ENCODE data around the gene ZNF138. TPM values are rescaled to one million over a fixed set of nuclear protein-coding genes. Genes with fewer than 3 reads are reported as not detected.
A peak's percentile ranks its signal among the peaks of the same experiment; 100 is the strongest.

Gene ZNF138
- total RNA-seq, 1 donor from 2014 or later, result 10.1 TPM

GRCh38 chr7:64875258-64875657 is 81.0 kb downstream of the ZNF138 start:
- no peak for DNase-seq (ENCODE audit: low spot score)

DNA sequence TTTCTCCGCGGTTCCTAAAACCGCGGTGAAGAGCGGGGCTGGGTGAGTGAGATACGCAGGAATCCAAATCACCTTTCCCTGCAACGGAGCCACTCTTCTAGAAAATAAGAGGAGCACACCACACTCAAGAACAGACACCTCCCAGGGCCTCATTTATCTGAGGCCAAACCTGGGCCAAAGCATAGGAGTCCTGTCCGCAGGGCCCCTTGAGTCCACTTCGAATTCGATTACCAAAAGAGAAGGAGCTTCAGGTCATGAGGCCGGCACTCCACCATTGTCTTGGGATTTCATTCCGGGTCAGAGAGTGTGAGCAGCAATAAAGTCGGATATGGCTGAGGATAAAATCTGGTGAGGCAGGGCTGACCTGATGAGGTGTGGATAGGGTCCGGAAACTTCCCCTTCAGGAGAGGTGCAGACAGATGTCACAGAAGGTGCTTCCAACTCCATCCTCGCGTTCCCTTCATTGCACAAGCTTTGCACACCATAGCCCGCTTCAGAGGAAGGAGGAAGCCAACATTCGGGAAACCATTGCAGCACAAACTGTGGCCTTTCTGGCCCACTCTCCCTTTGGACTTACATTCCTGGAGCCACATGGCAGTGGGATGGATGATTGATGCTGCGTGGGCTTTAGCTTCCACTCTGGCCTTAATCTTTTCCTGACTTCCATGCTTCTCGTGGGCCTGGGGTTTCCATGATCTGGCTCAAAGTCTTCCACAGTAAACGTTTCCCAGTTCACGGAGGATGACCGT is 81.6 kb downstream of the ZNF138 start:
- no peak for DNase-seq (ENCODE audit: low spot score)

- DNase-seq (ENCODE audit: low spot score), result no peak
These were observed 82.8 kb downstream of the ZNF138 start for GRCh38 chr7:64876792-64877713.

DNA sequence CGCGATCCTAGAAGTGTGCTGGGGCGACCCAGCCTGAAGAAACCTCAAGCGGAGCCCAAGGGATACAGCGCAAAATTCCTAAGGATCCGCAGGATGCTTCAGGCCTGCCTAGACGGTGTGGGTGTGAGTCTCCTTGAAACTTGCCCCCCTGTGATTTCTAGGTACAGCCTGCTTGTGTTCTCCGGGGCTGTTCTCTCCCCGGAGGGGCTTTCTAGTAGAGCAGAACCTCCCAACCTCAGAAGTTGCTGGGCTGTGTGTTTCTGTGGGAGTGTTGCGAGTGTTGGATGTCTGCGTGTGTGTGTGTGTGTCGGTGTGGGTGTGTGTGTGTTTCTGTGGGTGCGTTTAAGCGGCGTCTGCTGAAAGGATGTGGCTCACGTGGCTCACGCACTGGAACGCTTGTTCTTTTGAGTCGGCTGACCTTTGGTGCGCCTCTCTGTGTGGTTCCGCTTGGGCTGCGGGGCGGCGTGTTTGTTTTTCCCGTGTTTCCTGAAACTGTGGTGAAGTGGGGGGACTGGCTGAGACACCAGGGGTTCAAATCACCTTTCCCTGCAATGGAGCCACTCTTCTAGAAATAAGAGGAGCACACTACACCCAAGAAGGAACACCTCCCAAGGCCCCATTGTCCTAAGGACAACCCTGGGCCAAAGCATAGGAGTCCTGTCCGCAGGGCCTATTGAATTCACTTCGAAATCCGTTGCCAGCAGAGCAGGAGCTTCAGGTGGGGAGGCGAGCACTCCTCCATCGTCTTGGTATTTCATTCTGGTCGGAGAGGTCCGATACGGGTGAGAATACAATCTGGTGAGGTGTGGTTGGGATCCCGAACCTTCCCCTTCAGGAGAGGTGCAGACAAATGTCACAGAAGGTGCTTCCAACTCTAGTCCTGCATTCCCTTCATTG is 83.7 kb downstream of the ZNF138 start:
- DNase-seq (ENCODE audit: low spot score), result no peak

DNA sequence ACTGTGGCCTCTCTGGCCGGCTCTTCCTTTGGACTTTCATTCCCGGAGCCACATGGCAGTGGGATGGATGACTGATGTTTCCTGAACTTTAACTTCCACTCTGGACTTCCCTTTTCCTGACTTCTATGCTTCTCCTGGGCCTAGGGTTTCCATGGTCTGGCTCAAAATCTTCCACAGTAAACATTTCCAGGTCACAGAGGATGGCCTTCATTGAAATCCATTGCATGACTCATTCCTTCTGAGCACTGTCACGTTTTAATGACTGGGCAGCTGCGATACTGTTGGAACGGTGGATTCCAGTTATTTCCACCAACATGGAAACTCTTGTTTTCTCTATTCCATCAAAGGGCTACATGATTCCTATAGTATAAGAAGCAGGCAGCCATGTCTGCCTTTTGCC is 84.5 kb downstream of the ZNF138 start:
- no peak for DNase-seq (ENCODE audit: low spot score)

GRCh38 chr7:64879086-64879730 is 85.0 kb downstream of the ZNF138 start:
- DNase-seq (ENCODE audit: low spot score), result no peak

- no peak for DNase-seq (ENCODE audit: low spot score)
These were observed 85.6 kb downstream of the ZNF138 start for GRCh38 chr7:64879800-64880199.

- DNase-seq (ENCODE audit: low spot score), result no peak
These were observed 86.4 kb downstream of the ZNF138 start for GRCh38 chr7:64880322-64881297.

- no peak for DNase-seq (ENCODE audit: low spot score)
These were observed 87.4 kb downstream of the ZNF138 start for GRCh38 chr7:64881461-64882287.

- peak; percentile 34 for DNase-seq (ENCODE audit: low spot score)
These were observed 88.3 kb downstream of the ZNF138 start for GRCh38 chr7:64882341-64883112.

Other genes starting within 250 kb of the ZNF138 start
- gene ZNF680, start 231.4 kb upstream of the ZNF138 start, total RNA-seq (ENCODE audit: insufficient read depth, low replicate concordance), result 31.5 TPM
- 11.6 TPM for gene ZNF107, start 128.3 kb upstream of the ZNF138 start, total RNA-seq (ENCODE audit: insufficient read depth, low replicate concordance)
- 15.4 TPM for gene ZNF273, start 108.8 kb downstream of the ZNF138 start, total RNA-seq (ENCODE audit: insufficient read depth, low replicate concordance)
- gene ZNF117, start 196.6 kb downstream of the ZNF138 start, total RNA-seq (ENCODE audit: insufficient read depth, low replicate concordance), result 27.7 TPM
- gene ERV3-1, start 212.3 kb downstream of the ZNF138 start, total RNA-seq (ENCODE audit: insufficient read depth, low replicate concordance), result 10.6 TPM

Data from umbilical cord (tissue), 2 donors.